DMS153 treated with DMSO at 0.1 percent for 48 hours (cell line): Measurements from ENCODE around the gene LSM3.
"Not testable (repeated sequence)": the region's sequence is repeated elsewhere in the genome, so short reads cannot be mapped to it uniquely, and the experiment has no call there.

Source experiments
- DNase-seq: peaks from one replicate; lab custom pipeline; 2025; ENCODE audit not compliant: unreplicated experiment; lab: John Stamatoyannopoulos, UW

LSM3 gene

GRCh38 chr3:14221902-14222301, 43.3 kb downstream of the LSM3 start:
- no peak for DNase-seq

GRCh38 chr3:14222457-14222856, 43.8 kb downstream of the LSM3 start:
- DNase-seq: no peak

GRCh38 chr3:14222900-14223594, 44.4 kb downstream of the LSM3 start:
- no peak for DNase-seq

- no peak for DNase-seq
Observed at GRCh38 chr3:14223595-14223994, 45.0 kb downstream of the LSM3 start.

GRCh38 chr3:14224895-14225294, 46.3 kb downstream of the LSM3 start:
- no peak for DNase-seq

- DNase-seq: no peak
Observed at GRCh38 chr3:14225421-14225820, 46.8 kb downstream of the LSM3 start.

- not testable (repeated sequence) for DNase-seq
Observed at GRCh38 chr3:14226351-14226750, 47.7 kb downstream of the LSM3 start.

- DNase-seq: no peak
Observed at GRCh38 chr3:14227856-14228255, 49.2 kb downstream of the LSM3 start.

GRCh38 chr3:14228681-14229470, 50.3 kb downstream of the LSM3 start:
- DNase-seq: no peak

- DNase-seq: not testable (repeated sequence)
Observed at GRCh38 chr3:14229695-14230094, 51.1 kb downstream of the LSM3 start.

- no peak for DNase-seq
Observed at GRCh38 chr3:14230729-14231128, 52.1 kb downstream of the LSM3 start.

- no peak for DNase-seq
Observed at GRCh38 chr3:14231145-14231990, 52.8 kb downstream of the LSM3 start.

GRCh38 chr3:14231998-14232501, 53.4 kb downstream of the LSM3 start:
- DNase-seq: no peak

- DNase-seq: no peak
Observed at GRCh38 chr3:14234251-14235002, 55.8 kb downstream of the LSM3 start.

GRCh38 chr3:14235003-14235911, 56.6 kb downstream of the LSM3 start:
- no peak for DNase-seq

- no peak for DNase-seq
Observed at GRCh38 chr3:14235912-14236295, 57.3 kb downstream of the LSM3 start.

GRCh38 chr3:14236902-14237301, 58.3 kb downstream of the LSM3 start:
- DNase-seq: no peak

GRCh38 chr3:14237457-14237856, 58.8 kb downstream of the LSM3 start:
- DNase-seq: no peak

- no peak for DNase-seq
Observed at GRCh38 chr3:14238356-14238755, 59.7 kb downstream of the LSM3 start.

- no peak for DNase-seq
Observed at GRCh38 chr3:14238930-14239329, 60.3 kb downstream of the LSM3 start.
